Measurements from ENCODE around the gene FAM53A.

Gene FAM53A

DNA sequence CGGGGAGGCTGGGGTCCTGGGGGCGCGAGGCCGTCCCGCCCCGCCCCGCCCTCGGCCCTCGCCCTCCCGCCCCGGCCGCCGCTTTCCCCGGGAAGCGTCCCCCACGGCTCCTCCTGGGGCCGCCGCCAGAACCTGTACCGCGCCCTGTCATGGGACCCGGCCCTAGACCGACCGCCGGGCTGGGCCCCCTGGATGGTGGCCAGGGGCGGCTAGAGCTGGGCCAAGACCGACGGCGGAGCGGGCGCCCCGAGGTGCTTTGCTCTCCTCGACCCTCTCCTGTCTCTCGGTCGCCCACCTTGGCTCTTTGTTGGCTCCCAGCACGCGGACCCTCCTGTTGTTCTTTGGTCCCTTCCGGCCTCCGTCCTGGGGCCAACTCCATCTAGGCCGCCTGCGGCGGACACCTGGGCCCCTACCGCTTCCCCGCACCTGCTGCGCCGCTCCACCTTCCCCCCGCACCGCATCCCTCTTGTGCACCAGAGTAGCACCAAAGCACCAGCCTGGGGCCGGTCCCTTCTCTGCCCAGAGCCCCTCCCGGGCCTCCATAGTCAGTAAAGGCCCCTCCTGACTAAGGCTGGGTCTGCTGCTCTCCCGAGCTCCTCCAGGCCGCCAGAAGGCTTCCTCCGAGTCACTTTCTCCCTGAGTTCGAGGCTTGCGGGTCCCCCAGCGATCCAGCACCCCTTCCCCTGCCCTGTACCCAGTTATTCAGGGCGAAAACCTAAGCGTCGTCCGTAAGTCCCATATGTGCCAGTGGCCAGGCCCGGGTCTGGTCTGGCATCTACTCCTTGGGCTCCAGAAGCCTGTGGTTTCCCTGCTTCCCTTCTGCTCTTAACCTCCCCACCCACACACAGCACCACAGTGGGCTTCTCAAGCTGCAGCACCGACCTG is 37.8 kb upstream of the FAM53A start:
- TF ChIP-seq CREB1 (IDR thresholded peaks at IDR 0.05; ENCODE audit: low read depth) (no peak), TEAD4 (IDR thresholded peaks at IDR 0.05) (no peak), FOXM1 (IDR thresholded peaks at IDR 0.05; ENCODE audit: borderline replicate concordance, low read depth) (no peak), USF1 (IDR thresholded peaks at IDR 0.05) (no peak), YY1 (IDR thresholded peaks at IDR 0.05; ENCODE audit: low read depth) (no peak), TAF1 (IDR thresholded peaks at IDR 0.05; ENCODE audit: low read depth) (no peak), EGR1 (IDR thresholded peaks at IDR 0.05) (no peak), RAD21 (IDR thresholded peaks at IDR 0.05; ENCODE audit: low read depth) (no peak)
- TF ChIP-seq, protein P1, sequence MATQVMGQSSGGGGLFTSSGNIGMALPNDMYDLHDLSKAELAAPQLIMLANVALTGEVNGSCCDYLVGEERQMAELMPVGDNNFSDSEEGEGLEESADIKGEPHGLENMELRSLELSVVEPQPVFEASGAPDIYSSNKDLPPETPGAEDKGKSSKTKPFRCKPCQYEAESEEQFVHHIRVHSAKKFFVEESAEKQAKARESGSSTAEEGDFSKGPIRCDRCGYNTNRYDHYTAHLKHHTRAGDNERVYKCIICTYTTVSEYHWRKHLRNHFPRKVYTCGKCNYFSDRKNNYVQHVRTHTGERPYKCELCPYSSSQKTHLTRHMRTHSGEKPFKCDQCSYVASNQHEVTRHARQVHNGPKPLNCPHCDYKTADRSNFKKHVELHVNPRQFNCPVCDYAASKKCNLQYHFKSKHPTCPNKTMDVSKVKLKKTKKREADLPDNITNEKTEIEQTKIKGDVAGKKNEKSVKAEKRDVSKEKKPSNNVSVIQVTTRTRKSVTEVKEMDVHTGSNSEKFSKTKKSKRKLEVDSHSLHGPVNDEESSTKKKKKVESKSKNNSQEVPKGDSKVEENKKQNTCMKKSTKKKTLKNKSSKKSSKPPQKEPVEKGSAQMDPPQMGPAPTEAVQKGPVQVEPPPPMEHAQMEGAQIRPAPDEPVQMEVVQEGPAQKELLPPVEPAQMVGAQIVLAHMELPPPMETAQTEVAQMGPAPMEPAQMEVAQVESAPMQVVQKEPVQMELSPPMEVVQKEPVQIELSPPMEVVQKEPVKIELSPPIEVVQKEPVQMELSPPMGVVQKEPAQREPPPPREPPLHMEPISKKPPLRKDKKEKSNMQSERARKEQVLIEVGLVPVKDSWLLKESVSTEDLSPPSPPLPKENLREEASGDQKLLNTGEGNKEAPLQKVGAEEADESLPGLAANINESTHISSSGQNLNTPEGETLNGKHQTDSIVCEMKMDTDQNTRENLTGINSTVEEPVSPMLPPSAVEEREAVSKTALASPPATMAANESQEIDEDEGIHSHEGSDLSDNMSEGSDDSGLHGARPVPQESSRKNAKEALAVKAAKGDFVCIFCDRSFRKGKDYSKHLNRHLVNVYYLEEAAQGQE (IDR thresholded peaks at IDR 0.05; ENCODE audit: low read depth): no peak

GRCh38 chr4:1721003-1721665 is 37.0 kb upstream of the FAM53A start, which contains the start of the genes TACC3 and TMEM129:
Gene TACC3 (plus strand): TSS chr4:1721521. CDS start chr4:1723422, 1,901 bp downstream.
Gene TMEM129 (minus strand): TSS chr4:1721323. CDS start chr4:1720837, 486 bp downstream.
- no peak for TF ChIP-seq RAD21 (IDR thresholded peaks at IDR 0.05; ENCODE audit: low read depth)
- TF ChIP-seq EGR1 (IDR thresholded peaks at IDR 0.05): no peak
- TF ChIP-seq FOXM1 (IDR thresholded peaks at IDR 0.05; ENCODE audit: borderline replicate concordance, low read depth): 0 out of 2 replicates have a peak, but pooled peaks have one; percentile 59
- peak; percentile 46 for TF ChIP-seq TAF1 (IDR thresholded peaks at IDR 0.05; ENCODE audit: low read depth)
- no peak; the same call in none of the 2 replicates for TF ChIP-seq NFIC (IDR thresholded peaks at IDR 0.05)
- TF ChIP-seq EP300 (IDR thresholded peaks at IDR 0.05; ENCODE audit: borderline replicate concordance): no peak
- TF ChIP-seq, protein P2, sequence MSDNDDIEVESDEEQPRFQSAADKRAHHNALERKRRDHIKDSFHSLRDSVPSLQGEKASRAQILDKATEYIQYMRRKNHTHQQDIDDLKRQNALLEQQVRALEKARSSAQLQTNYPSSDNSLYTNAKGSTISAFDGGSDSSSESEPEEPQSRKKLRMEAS (IDR thresholded peaks at IDR 0.05): peak; percentile 54
- peak; percentile 85 for TF ChIP-seq YY1 (IDR thresholded peaks at IDR 0.05; ENCODE audit: low read depth)
- TF ChIP-seq CREB1 (IDR thresholded peaks at IDR 0.05; ENCODE audit: low read depth): peak; percentile 59
- TF ChIP-seq USF1 (IDR thresholded peaks at IDR 0.05): peak; percentile 46
- 0 out of 2 replicates have a peak, but pooled peaks have one; percentile 3 for TF ChIP-seq CEBPB (IDR thresholded peaks at IDR 0.05)
- peak; percentile 35; the same call in 1 of the 2 replicates for TF ChIP-seq TCF12 (IDR thresholded peaks at IDR 0.05; ENCODE audit: low read depth)
- TF ChIP-seq TEAD4 (IDR thresholded peaks at IDR 0.05): no peak
- TF ChIP-seq ZBTB7A (IDR thresholded peaks at IDR 0.05; ENCODE audit: low read depth): 0 out of 2 replicates have a peak, but pooled peaks have one; percentile 26
- TF ChIP-seq, protein P1 (IDR thresholded peaks at IDR 0.05; ENCODE audit: low read depth): no peak

DNA sequence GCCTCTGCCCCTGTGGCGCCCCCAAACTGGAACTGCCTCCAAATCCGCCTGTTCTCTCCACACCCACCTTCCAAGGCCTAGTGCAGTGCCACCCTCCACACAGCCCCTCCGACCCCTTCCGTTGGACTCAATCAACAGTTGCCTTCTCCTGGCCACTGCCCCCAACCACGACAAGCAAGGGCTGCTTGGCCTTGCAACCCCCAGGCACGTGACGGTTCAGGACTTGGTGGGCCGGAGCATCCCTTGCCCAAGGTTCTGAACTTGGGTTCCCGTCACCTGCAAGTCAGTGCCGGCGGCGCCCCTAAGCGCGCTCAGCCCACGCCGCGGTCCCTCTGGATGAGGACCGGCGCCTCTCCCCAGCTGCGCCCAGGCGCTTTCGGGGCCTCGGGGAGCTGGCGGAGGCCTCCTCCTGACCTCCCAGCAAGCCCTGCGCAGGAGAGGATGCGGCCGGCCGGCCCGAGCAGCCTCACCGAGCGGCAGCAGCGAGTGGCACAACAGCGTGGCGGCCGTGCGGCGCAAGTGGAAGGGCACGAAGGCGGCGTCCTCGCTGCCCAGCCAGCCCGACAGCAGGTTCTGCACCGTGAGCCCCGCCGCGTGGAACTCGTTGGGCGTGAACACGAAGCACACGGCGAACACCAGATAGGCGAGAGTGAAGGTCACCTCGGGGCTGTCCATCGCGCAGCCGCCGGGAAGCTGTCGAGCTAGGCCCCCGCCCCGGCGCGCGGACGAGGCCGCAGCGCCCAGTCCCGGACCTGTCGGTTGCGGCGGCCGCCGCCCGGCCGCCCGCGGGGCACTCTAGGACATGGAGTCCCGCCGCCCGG is 36.3 kb upstream of the FAM53A start:
- TF ChIP-seq USF1 (IDR thresholded peaks at IDR 0.05) (peak; percentile 62), TCF12 (IDR thresholded peaks at IDR 0.05; ENCODE audit: low read depth) (no peak), TAF1 (IDR thresholded peaks at IDR 0.05; ENCODE audit: low read depth) (peak; percentile 48), EGR1 (IDR thresholded peaks at IDR 0.05) (no peak), YY1 (IDR thresholded peaks at IDR 0.05; ENCODE audit: low read depth) (peak; percentile 16; the same call in 1 of the 2 replicates)
- TF ChIP-seq, protein P2 (IDR thresholded peaks at IDR 0.05): peak; percentile 65
- TF ChIP-seq, protein P1 (IDR thresholded peaks at IDR 0.05; ENCODE audit: low read depth): 0 out of 2 replicates have a peak, but pooled peaks have one; percentile 7
